Measurements from ENCODE around the gene STARD7.

STARD7 gene

GRCh38 chr2:96203130-96204028 is 5.2 kb downstream of the STARD7 start:
- Histone ChIP-seq H3K4me1 (ENCODE audit: insufficient read depth, low read length, poor library complexity, severe bottlenecking) (peaks cover 63% of the 10 kb centered on the region), H3F3A (ENCODE audit: low read depth) (no peaks in the 10 kb centered on the region), H4K20me1 (ENCODE audit: insufficient read depth, low read length, poor library complexity, severe bottlenecking) (peaks cover 96% of the 10 kb centered on the region), H2AFZ (ENCODE audit: low read length) (no peak overlapping the region), H3K79me2 (ENCODE audit: insufficient read depth, low read length) (peaks cover 97% of the 10 kb centered on the region), H3K9me3 (ENCODE audit: insufficient read depth, low read depth, low read length) (no peaks in the 10 kb centered on the region), H3K9me2 (replicated peaks; ENCODE audit: low read depth, low read length) (no peaks in the 10 kb centered on the region), H3K4me3 (ENCODE audit: low read length, poor library complexity, severe bottlenecking) (peak overlapping the region; percentile 95), H3K9ac (ENCODE audit: low read depth, low read length, poor library complexity, severe bottlenecking) (peak overlapping the region; percentile 50), H3K27me3 (ENCODE audit: insufficient read depth, low read length, poor library complexity, severe bottlenecking) (no peaks in the 10 kb centered on the region), H3K36me3 (ENCODE audit: insufficient read depth, low read length) (no peaks in the 10 kb centered on the region; the same call in 1 of the 2 replicates), H3K4me2 (ENCODE audit: low read depth, low read length, poor library complexity, severe bottlenecking) (peak overlapping the region; percentile 100)
- TF ChIP-seq EZH2phosphoT487 (IDR thresholded peaks at IDR 0.05; ENCODE audit: borderline replicate concordance): no peak
- no peak for TF ChIP-seq CTCF (conservative IDR thresholded peaks at IDR 0.05; ENCODE audit: low read length)

GRCh38 chr2:96202152-96202854 is 6.3 kb downstream of the STARD7 start:
- peaks cover 98% of the 10 kb centered on the region for H4K20me1 ChIP-seq (ENCODE audit: insufficient read depth, low read length, poor library complexity, severe bottlenecking)
- no peaks in the 10 kb centered on the region for H3K9me2 ChIP-seq (replicated peaks; ENCODE audit: low read depth, low read length)
- peak overlapping the region; percentile 50 for H3K9ac ChIP-seq (ENCODE audit: low read depth, low read length, poor library complexity, severe bottlenecking)
- H3K4me1 ChIP-seq (ENCODE audit: insufficient read depth, low read length, poor library complexity, severe bottlenecking): peaks cover 59% of the 10 kb centered on the region
- H3K9me3 ChIP-seq (ENCODE audit: insufficient read depth, low read depth, low read length): no peaks in the 10 kb centered on the region
- no peaks in the 10 kb centered on the region for H3K27me3 ChIP-seq (ENCODE audit: insufficient read depth, low read length, poor library complexity, severe bottlenecking)
- TF ChIP-seq EZH2phosphoT487 (IDR thresholded peaks at IDR 0.05; ENCODE audit: borderline replicate concordance) (no peak), CTCF (conservative IDR thresholded peaks at IDR 0.05; ENCODE audit: low read length) (no peak)
- H3K4me3 ChIP-seq (ENCODE audit: low read length, poor library complexity, severe bottlenecking): peak overlapping the region; percentile 95
- H3K4me2 ChIP-seq (ENCODE audit: low read depth, low read length, poor library complexity, severe bottlenecking): peak overlapping the region; percentile 100
- peaks cover 100% of the 10 kb centered on the region for H3K79me2 ChIP-seq (ENCODE audit: insufficient read depth, low read length)
- H2AFZ ChIP-seq (ENCODE audit: low read length): no peak overlapping the region
- H3F3A ChIP-seq (ENCODE audit: low read depth): no peaks in the 10 kb centered on the region
- H3K36me3 ChIP-seq (ENCODE audit: insufficient read depth, low read length): no peaks in the 10 kb centered on the region; the same call in 1 of the 2 replicates

- Histone ChIP-seq H3K9ac (ENCODE audit: low read depth, low read length, poor library complexity, severe bottlenecking) (peak overlapping the region; percentile 50), H3K27me3 (ENCODE audit: insufficient read depth, low read length, poor library complexity, severe bottlenecking) (no peaks in the 10 kb centered on the region), H3K4me3 (ENCODE audit: low read length, poor library complexity, severe bottlenecking) (peak overlapping the region; percentile 95), H3K9me3 (ENCODE audit: insufficient read depth, low read depth, low read length) (no peaks in the 10 kb centered on the region), H3K36me3 (ENCODE audit: insufficient read depth, low read length) (no peaks in the 10 kb centered on the region; the same call in 1 of the 2 replicates), H3K9me2 (replicated peaks; ENCODE audit: low read depth, low read length) (no peaks in the 10 kb centered on the region), H3F3A (ENCODE audit: low read depth) (no peaks in the 10 kb centered on the region), H2AFZ (ENCODE audit: low read length) (no peak overlapping the region), H3K4me2 (ENCODE audit: low read depth, low read length, poor library complexity, severe bottlenecking) (peak overlapping the region; percentile 100), H4K20me1 (ENCODE audit: insufficient read depth, low read length, poor library complexity, severe bottlenecking) (peaks cover 95% of the 10 kb centered on the region), H3K4me1 (ENCODE audit: insufficient read depth, low read length, poor library complexity, severe bottlenecking) (peaks cover 52% of the 10 kb centered on the region), H3K79me2 (ENCODE audit: insufficient read depth, low read length) (peaks cover 99% of the 10 kb centered on the region)
- TF ChIP-seq CTCF (conservative IDR thresholded peaks at IDR 0.05; ENCODE audit: low read length): no peak
- TF ChIP-seq EZH2phosphoT487 (IDR thresholded peaks at IDR 0.05; ENCODE audit: borderline replicate concordance): no peak
Observed at GRCh38 chr2:96201338-96201737, 7.3 kb downstream of the STARD7 start.

All from Loucy (cell line).